Smooth muscle cell (in vitro differentiated cells): ENCODE results near the gene SLC26A2. TPM values are rescaled to one million over a fixed set of nuclear protein-coding genes. Genes with fewer than 3 reads are reported as not detected.

Source experiments
- DNase-seq: peaks from one replicate; lab custom pipeline; 2025; ENCODE audit not compliant: unreplicated experiment; lab: John Stamatoyannopoulos, UW
- H2AFZ ChIP-seq: fragments of 200-600 bp; sonication (generic); 2 replicates; pipeline ENCODE4 v1.6.0; 2016; ENCODE audit warnings: antibody characterized with exemption, low read depth, mild to moderate bottlenecking
- H3F3A ChIP-seq: fragments of 200-600 bp; sonication (generic); 2 replicates; pipeline ENCODE4 v1.6.0; 2017; ENCODE audit warnings: antibody characterized with exemption, low read depth
- H3K27ac ChIP-seq: fragments of 200-600 bp; sonication (generic); 2 replicates; pipeline ENCODE4 v1.5.1; 2016; ENCODE audit warnings: low read depth, mild to moderate bottlenecking
- H3K27me3 ChIP-seq: fragments of 200-600 bp; sonication (generic); 2 replicates; pipeline ENCODE4 v1.6.1; 2016; ENCODE audit warnings: low read depth, mild to moderate bottlenecking
- H3K36me3 ChIP-seq: fragments of 200-600 bp; sonication (generic); 2 replicates; pipeline ENCODE4 v1.5.1; 2016; ENCODE audit warnings: low read depth
- H3K4me1 ChIP-seq: fragments of 200-600 bp; sonication (generic); 2 replicates; pipeline ENCODE4 v1.5.1; 2016; ENCODE audit warnings: low read depth
- H3K4me2 ChIP-seq: fragments of 200-600 bp; sonication (generic); 2 replicates; pipeline ENCODE4 v1.6.0; 2016; ENCODE audit warnings: mild to moderate bottlenecking
- H3K4me3 ChIP-seq: fragments of 200-600 bp; sonication (generic); 2 replicates; pipeline ENCODE4 v1.5.1; 2016; ENCODE audit warnings: mild to moderate bottlenecking
- H3K79me2 ChIP-seq: fragments of 200-600 bp; sonication (generic); 2 replicates; pipeline ENCODE4 v1.6.0; 2016; ENCODE audit warnings: low read depth, mild to moderate bottlenecking
- H3K9ac ChIP-seq: fragments of 200-600 bp; sonication (generic); 2 replicates; pipeline ENCODE4 v1.6.0; 2016; ENCODE audit warnings: low read depth
- H3K9me3 ChIP-seq: fragments of 200-600 bp; sonication (generic); replicated peaks from 2 replicates; pipeline ENCODE4 v1.5.1; 2016; ENCODE audit warnings: low read depth
- H4K20me1 ChIP-seq: fragments of 200-600 bp; sonication (generic); 2 replicates; pipeline ENCODE4 v1.6.0; 2016; ENCODE audit warnings: low read depth
- WGBS: methylation state at CpG from one replicate; pipeline ENCODE4 v1.1.7; 2016; ENCODE audit warnings: low lambda C conversion rate; 5-methylcytosine and 5-hydroxymethylcytosine counted together
- polyA plus RNA-seq: library from polyadenylated mRNA; unstranded; fragments of >200 nt; fragmentation: Nextera tagmentation; extraction: Ambion mirVana; gene quantifications from 2 replicates; pipeline ENCODE4 v1.2.1, GENCODE V29; 2016
- total RNA-seq: library from RNA; depleted of rRNA; stranded (reverse); fragments of >200 nt; gene quantifications from 2 replicates; pipeline ENCODE4 v1.2.3, GENCODE V29; 2014
- TF ChIP-seq, protein P1 (sequence below): fragments of 200-600 bp; sonication (generic); IDR thresholded peaks from 2 replicates; pipeline ENCODE4 v1.5.1; 2017; ENCODE audit warnings: borderline replicate concordance, mild to moderate bottlenecking, antibody characterized with exemption; ENCODE audit not compliant: insufficient read depth, poor library complexity, severe bottlenecking

Gene SLC26A2
- total and polyA plus RNA-seq, 2 experiments from 2014 or later: 5.2 to 16.0 TPM

DNA sequence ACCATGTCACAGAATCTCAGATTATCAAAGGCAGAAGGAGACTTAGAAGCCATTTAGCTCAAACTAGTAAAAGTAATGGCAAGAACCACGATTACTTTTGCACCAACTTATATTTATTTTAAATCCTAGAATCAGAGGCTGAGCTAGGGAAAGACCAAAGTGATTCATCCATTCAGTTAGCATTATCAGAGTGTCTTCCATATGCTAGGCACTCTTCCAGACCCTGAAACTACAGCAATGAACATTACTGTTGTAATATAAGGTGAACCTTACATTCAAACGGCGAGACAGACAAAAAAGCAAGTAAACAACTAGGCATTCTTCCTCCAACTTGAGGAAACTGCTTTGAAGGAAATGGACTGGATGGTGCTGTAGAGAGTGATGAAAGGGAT is 23.9 kb upstream of the SLC26A2 start:
- Histone ChIP-seq H3K4me3 (no peak overlapping the region), H3K79me2 (no peaks in the 10 kb centered on the region), H3K36me3 (no peaks in the 10 kb centered on the region), H3K9ac (no peak overlapping the region), H3K27ac (no peak overlapping the region), H3K9me3 (no peaks in the 10 kb centered on the region), H3K4me1 (no peaks in the 10 kb centered on the region), H3K4me2 (no peak overlapping the region), H3K27me3 (no peaks in the 10 kb centered on the region), H2AFZ (no peak overlapping the region), H3F3A (peaks cover 8% of the 10 kb centered on the region), H4K20me1 (no peaks in the 10 kb centered on the region)
- TF ChIP-seq, protein P1, sequence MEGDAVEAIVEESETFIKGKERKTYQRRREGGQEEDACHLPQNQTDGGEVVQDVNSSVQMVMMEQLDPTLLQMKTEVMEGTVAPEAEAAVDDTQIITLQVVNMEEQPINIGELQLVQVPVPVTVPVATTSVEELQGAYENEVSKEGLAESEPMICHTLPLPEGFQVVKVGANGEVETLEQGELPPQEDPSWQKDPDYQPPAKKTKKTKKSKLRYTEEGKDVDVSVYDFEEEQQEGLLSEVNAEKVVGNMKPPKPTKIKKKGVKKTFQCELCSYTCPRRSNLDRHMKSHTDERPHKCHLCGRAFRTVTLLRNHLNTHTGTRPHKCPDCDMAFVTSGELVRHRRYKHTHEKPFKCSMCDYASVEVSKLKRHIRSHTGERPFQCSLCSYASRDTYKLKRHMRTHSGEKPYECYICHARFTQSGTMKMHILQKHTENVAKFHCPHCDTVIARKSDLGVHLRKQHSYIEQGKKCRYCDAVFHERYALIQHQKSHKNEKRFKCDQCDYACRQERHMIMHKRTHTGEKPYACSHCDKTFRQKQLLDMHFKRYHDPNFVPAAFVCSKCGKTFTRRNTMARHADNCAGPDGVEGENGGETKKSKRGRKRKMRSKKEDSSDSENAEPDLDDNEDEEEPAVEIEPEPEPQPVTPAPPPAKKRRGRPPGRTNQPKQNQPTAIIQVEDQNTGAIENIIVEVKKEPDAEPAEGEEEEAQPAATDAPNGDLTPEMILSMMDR: no peak
- DNase-seq: no peak
- WGBS: 91% methylated on average over 3 of the region's 3 CpGs

DNA sequence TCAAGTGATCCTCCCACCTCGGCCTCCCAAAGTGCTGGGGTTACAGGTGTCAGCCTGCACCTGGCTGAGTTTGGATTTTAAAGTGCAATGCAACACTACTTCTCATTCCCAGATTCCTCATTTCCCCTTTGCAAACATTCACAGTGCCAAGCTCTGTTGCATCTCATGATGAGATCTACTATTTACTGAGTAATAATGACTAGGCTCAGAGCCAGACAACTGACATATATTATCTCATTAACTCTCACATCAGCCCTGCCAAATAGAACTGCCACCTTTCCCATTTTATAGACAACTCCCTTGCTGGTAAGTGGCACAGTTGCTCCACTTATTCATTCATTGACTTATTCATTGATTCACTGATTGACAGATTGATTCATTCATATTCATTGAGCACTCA is 22.9 kb upstream of the SLC26A2 start:
- TF ChIP-seq, protein P1: no peak
- H3K4me2 ChIP-seq: peak overlapping the region; percentile 31
- H3K9ac ChIP-seq: no peak overlapping the region
- H4K20me1 ChIP-seq: no peaks in the 10 kb centered on the region
- peaks cover 8% of the 10 kb centered on the region for H3F3A ChIP-seq
- no peak for DNase-seq
- no peaks in the 10 kb centered on the region for H3K79me2 ChIP-seq
- H3K4me3 ChIP-seq: no peak overlapping the region
- no peaks in the 10 kb centered on the region for H3K4me1 ChIP-seq
- no peak overlapping the region for H2AFZ ChIP-seq
- H3K36me3 ChIP-seq: no peaks in the 10 kb centered on the region
- H3K27ac ChIP-seq: peak overlapping the region; percentile 95
- no peaks in the 10 kb centered on the region for H3K9me3 ChIP-seq
- 87% methylated on average over 1 of the region's 1 CpG for WGBS
- H3K27me3 ChIP-seq: no peaks in the 10 kb centered on the region

DNA sequence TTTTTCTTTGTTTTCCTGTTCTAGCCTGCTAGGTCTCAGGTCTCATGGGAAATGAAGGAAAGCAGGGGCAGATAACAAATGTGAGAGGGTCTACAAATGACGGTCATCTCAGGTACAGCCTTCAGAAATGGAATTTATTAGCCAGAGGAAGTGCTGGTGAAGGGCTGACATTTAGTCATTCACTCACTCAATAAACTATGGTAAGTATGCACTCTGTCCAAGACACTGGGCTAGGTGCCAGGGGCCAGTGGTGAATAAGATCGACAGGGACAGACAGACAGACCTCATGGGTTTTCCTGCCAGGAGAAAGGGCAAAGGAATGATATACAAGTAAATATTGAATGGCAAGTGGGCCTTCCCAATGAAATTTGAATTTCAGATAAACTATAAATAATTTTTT is 22.3 kb upstream of the SLC26A2 start:
- WGBS: 38% methylated on average over 2 of the region's 2 CpGs
- Histone ChIP-seq H3K9ac (peak overlapping the region; percentile 7), H3K27ac (peak overlapping the region; percentile 95), H3K4me3 (no peak overlapping the region), H4K20me1 (no peaks in the 10 kb centered on the region), H3K4me2 (peak overlapping the region; percentile 31), H2AFZ (no peak overlapping the region), H3K36me3 (no peaks in the 10 kb centered on the region), H3K27me3 (no peaks in the 10 kb centered on the region), H3K9me3 (no peaks in the 10 kb centered on the region), H3K79me2 (no peaks in the 10 kb centered on the region), H3K4me1 (peaks cover 3% of the 10 kb centered on the region), H3F3A (peaks cover 10% of the 10 kb centered on the region)
- TF ChIP-seq, protein P1: no peak
- DNase-seq: no peak

DNA sequence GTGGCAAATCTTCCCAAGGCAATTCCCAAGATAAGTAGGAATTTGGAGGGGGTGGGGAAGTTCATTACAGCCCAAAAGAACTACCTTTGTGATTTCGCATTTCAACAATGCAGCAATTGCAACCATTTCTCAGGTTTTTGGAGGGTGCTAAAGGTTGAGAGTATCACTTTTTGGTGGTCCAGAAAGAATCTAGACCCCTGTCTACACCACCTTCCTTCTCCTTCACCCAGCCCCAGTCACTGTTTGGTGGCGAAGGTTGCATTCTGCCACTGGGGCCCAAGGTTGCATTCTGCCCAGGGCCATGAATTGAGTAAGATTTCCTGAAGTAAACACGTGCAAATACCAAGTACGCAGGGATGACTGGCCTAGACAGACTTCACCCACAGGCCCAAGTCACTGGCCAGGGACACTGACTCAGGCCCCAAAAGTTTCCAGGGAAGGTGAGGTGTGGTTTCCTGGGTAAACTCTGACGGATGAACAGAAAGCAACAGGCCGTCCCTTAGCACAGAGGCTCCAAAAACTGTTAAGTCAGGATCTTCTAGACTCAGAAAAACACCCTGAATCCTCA is 21.7 kb upstream of the SLC26A2 start:
- H4K20me1 ChIP-seq: no peaks in the 10 kb centered on the region
- no peak overlapping the region for H3K4me3 ChIP-seq
- H3K36me3 ChIP-seq: no peaks in the 10 kb centered on the region
- DNase-seq: no peak
- peaks cover 13% of the 10 kb centered on the region for H3F3A ChIP-seq
- H3K9ac ChIP-seq: peak overlapping the region; percentile 79
- peak overlapping the region; percentile 46 for H3K4me2 ChIP-seq
- H2AFZ ChIP-seq: no peak overlapping the region
- no peaks in the 10 kb centered on the region for H3K27me3 ChIP-seq
- no peaks in the 10 kb centered on the region for H3K9me3 ChIP-seq
- peaks cover 3% of the 10 kb centered on the region for H3K4me1 ChIP-seq
- WGBS: 41% methylated on average over 6 of the region's 6 CpGs
- H3K27ac ChIP-seq: peak overlapping the region; percentile 95
- TF ChIP-seq, protein P1: no peak
- H3K79me2 ChIP-seq: no peaks in the 10 kb centered on the region
